ENCODE data around the gene PARP6. TPM values are rescaled to one million over a fixed set of nuclear protein-coding genes. Genes with fewer than 3 reads are reported as not detected.

The PARP6 gene
- total RNA-seq, 1 experiment from 2014 or later: 85.7 TPM

- CTCF ChIA-PET: no interaction called here
- H3K9me3 ChIP-seq (ENCODE audit: control insufficient read depth, insufficient read depth, low read depth, low read length): no peaks in the 10 kb centered on the region
- no peaks in the 10 kb centered on the region for H3K27me3 ChIP-seq (ENCODE audit: control insufficient read depth, insufficient read depth, low read length)
- H3K4me1 ChIP-seq (ENCODE audit: control insufficient read depth, insufficient read depth, low read length): peaks cover 3% of the 10 kb centered on the region
- DNase-seq (ENCODE audit: low read depth, low spot score) (no peak), ATAC-seq (no peak)
- TF ChIP-seq TCF7L2 (IDR thresholded peaks at IDR 0.05; ENCODE audit: low read depth, low read length) (no peak), REST (IDR thresholded peaks at IDR 0.05; ENCODE audit: insufficient read depth in 1 of 2, low read depth in 2 of 2, low read length in 1 of 2) (no peak), POLR2AphosphoS5 (IDR thresholded peaks at IDR 0.05; ENCODE audit: low read depth, low read length) (no peak), CTCF (IDR thresholded peaks at IDR 0.05) (no peak), SIN3A (IDR thresholded peaks at IDR 0.05; ENCODE audit: borderline replicate concordance, insufficient read depth, low read depth, low read length) (no peak)
- in situ Hi-C loops (cut with HindIII; ENCODE audit: low pct_unique_long_range_greater_than_20kb, low sequenced_read_pairs): no loop called here
- BruUV-seq (replicated peaks): no TSS peak
- POLR2A ChIA-PET: interaction anchor here (0.6 kb wide), 1 partner anchor 213 kb away, joined by 5 read pairs; no protein-coding TSS in a partner anchor
- no peak overlapping the region for H3K4me3 ChIP-seq (ENCODE audit: low read depth in 2 of 2, low read length in 2 of 2)
- H3K27ac ChIP-seq (ENCODE audit: low read length): no peak overlapping the region
- intact Hi-C loops (cut with micrococcal nuclease; ENCODE audit: unreplicated experiment): no loop called here
- peaks cover 6% of the 10 kb centered on the region; the same call in 1 of the 2 replicates for H3K36me3 ChIP-seq (ENCODE audit: control insufficient read depth, insufficient read depth, low read length)
These were observed 29.5 kb downstream of the PARP6 start for GRCh38 chr15:72242775-72243370.

- no TSS peak for BruUV-seq (replicated peaks)
- no peaks in the 10 kb centered on the region for H3K27me3 ChIP-seq (ENCODE audit: control insufficient read depth, insufficient read depth, low read length)
- H3K36me3 ChIP-seq (ENCODE audit: control insufficient read depth, insufficient read depth, low read length): peaks cover 6% of the 10 kb centered on the region; the same call in 1 of the 2 replicates
- CTCF ChIA-PET: no interaction called here
- no peak for TF ChIP-seq POLR2AphosphoS5 (IDR thresholded peaks at IDR 0.05; ENCODE audit: low read depth, low read length)
- no peak for TF ChIP-seq SIN3A (IDR thresholded peaks at IDR 0.05; ENCODE audit: borderline replicate concordance, insufficient read depth, low read depth, low read length)
- TF ChIP-seq REST (IDR thresholded peaks at IDR 0.05; ENCODE audit: insufficient read depth in 1 of 2, low read depth in 2 of 2, low read length in 1 of 2): no peak
- TF ChIP-seq TCF7L2 (IDR thresholded peaks at IDR 0.05; ENCODE audit: low read depth, low read length): no peak
- TF ChIP-seq CTCF (IDR thresholded peaks at IDR 0.05): no peak
- no peak overlapping the region for H3K4me3 ChIP-seq (ENCODE audit: low read depth in 2 of 2, low read length in 2 of 2)
- DNase-seq (ENCODE audit: low read depth, low spot score) (no peak), ATAC-seq (no peak)
- POLR2A ChIA-PET: interaction anchor here (0.6 kb wide), 3 partner anchors 10 to 980 kb away, joined by 3 to 5 read pairs (median 4); no protein-coding TSS in a partner anchor
- H3K27ac ChIP-seq (ENCODE audit: low read length): no peak overlapping the region
- H3K4me1 ChIP-seq (ENCODE audit: control insufficient read depth, insufficient read depth, low read length): peaks cover 17% of the 10 kb centered on the region
- no peaks in the 10 kb centered on the region for H3K9me3 ChIP-seq (ENCODE audit: control insufficient read depth, insufficient read depth, low read depth, low read length)
- intact Hi-C loops (cut with micrococcal nuclease; ENCODE audit: unreplicated experiment): no loop called here
- in situ Hi-C loops (cut with HindIII; ENCODE audit: low pct_unique_long_range_greater_than_20kb, low sequenced_read_pairs): no loop called here
These were observed 32.7 kb downstream of the PARP6 start for GRCh38 chr15:72239652-72240051.
